BE2C (cell line): ENCODE results near the gene PCDH9.

Experiments used
- DNase-seq: peaks from one replicate; pipeline ENCODE4 v3.0.0-alpha.2; 2020
- H3K27me3 ChIP-seq: fragments of 250-450 bp; sonication (Bioruptor Pico); 2 replicates; pipeline ENCODE4 v1.5.1; 2020; ENCODE audit warnings: mild to moderate bottlenecking
- H3K36me3 ChIP-seq: fragments of 250-450 bp; sonication (Bioruptor Pico); 2 replicates; pipeline ENCODE4 v1.5.1; 2020; ENCODE audit warnings: mild to moderate bottlenecking
- H3K4me1 ChIP-seq: fragments of 250-450 bp; sonication (Bioruptor Pico); 2 replicates; pipeline ENCODE4 v1.5.1; 2020
- H3K4me3 ChIP-seq: 2 replicates; pipeline ENCODE4 v1.5.1; 2011; ENCODE audit warnings: low read depth, low read length
- H3K9me3 ChIP-seq: fragments of 250-450 bp; sonication (Bioruptor Pico); 2 replicates; pipeline ENCODE4 v1.5.1; 2020
- TF ChIP-seq, protein P1 (sequence below): IDR thresholded peaks from 2 replicates; pipeline ENCODE4 v1.5.1; 2012; ENCODE audit warnings: mild to moderate bottlenecking, low read depth, low read length

Gene PCDH9

DNA sequence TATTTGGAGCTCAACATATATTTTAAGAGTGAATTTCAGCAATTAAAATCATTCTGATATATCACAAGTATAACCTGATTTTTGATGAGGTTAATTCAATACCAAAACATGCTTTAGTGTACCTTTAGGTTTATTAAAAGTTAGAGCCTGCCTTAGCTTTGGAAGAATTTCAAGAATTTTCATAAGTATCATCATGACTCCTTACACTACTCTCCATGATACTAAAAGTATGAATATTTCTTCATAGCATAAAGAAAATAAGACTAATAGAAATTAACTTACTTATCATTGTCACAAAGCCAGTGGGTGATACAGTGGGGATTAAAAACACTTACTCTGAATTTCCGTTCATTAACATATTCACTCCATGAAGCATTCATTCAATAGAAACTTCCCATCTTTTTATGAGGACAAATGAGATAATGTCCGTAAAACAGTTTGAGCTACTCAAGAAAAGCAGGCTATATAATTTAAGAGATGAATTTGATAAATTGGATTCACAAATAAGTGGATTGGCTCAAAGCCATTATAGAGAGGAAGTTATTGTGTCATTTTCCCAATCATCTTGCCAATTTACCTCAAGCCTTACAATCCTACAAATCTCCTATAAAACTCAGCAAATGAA is 214.0 kb downstream of the PCDH9 start:
- Histone ChIP-seq H3K36me3 (no peaks in the 10 kb centered on the region), H3K27me3 (no peaks in the 10 kb centered on the region), H3K9me3 (no peaks in the 10 kb centered on the region; the same call in 1 of the 2 replicates), H3K4me1 (peaks cover 12% of the 10 kb centered on the region), H3K4me3 (no peak overlapping the region)
- DNase-seq = no peak
- TF ChIP-seq, protein P1, sequence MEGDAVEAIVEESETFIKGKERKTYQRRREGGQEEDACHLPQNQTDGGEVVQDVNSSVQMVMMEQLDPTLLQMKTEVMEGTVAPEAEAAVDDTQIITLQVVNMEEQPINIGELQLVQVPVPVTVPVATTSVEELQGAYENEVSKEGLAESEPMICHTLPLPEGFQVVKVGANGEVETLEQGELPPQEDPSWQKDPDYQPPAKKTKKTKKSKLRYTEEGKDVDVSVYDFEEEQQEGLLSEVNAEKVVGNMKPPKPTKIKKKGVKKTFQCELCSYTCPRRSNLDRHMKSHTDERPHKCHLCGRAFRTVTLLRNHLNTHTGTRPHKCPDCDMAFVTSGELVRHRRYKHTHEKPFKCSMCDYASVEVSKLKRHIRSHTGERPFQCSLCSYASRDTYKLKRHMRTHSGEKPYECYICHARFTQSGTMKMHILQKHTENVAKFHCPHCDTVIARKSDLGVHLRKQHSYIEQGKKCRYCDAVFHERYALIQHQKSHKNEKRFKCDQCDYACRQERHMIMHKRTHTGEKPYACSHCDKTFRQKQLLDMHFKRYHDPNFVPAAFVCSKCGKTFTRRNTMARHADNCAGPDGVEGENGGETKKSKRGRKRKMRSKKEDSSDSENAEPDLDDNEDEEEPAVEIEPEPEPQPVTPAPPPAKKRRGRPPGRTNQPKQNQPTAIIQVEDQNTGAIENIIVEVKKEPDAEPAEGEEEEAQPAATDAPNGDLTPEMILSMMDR = no peak

DNA sequence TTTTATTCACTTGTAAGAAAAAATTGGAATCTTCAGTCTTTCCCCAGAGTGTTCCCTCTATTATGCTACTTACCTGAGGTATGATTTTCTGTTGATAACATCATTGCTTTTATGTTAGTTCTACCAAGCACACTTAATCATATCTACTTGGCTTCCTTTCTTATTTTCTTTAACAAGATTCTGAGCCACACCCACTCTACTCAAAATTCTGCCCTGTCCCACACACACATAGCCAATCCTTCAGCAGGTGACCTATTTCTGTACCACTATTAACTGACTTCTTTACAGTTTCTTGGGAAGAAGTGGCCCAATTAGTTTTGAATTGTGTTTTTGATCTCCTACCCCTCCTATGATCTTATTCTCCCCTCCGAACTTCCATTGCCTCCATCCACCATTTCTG is 215.7 kb downstream of the PCDH9 start:
- TF ChIP-seq, protein P1 = no peak
- no peaks in the 10 kb centered on the region for H3K27me3 ChIP-seq

DNA sequence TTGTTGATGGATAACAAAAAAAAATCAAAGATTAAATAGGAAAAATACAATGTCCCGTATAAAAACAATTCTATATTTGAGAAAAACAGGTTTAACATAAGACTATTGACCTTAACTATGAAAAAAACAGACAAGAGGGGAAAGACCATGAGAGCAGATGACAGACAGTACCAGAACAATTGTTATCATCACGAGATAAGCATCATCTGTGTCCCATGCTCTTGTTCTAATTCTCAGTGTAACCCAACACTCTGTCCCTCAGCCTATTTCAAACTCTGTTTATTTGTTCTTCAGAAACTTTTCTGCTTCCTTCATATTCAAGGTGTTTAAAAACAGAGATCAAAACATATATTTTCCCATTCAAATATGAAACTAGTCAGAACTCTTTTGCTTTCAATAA is 216.4 kb downstream of the PCDH9 start:
- no peaks in the 10 kb centered on the region; the same call in 1 of the 2 replicates for H3K9me3 ChIP-seq
- H3K4me1 ChIP-seq = peaks cover 17% of the 10 kb centered on the region
- no peak overlapping the region for H3K4me3 ChIP-seq
- no peaks in the 10 kb centered on the region for H3K36me3 ChIP-seq
- DNase-seq = no peak
- TF ChIP-seq, protein P1 = no peak
- H3K27me3 ChIP-seq = no peaks in the 10 kb centered on the region

More for the DNA sequence above, 215.7 kb downstream of the PCDH9 start:
- Histone ChIP-seq H3K4me1 (peaks cover 17% of the 10 kb centered on the region), H3K9me3 (no peaks in the 10 kb centered on the region; the same call in 1 of the 2 replicates), H3K36me3 (no peaks in the 10 kb centered on the region), H3K4me3 (no peak overlapping the region)
- no peak for DNase-seq

- DNase-seq = no peak
- Histone ChIP-seq H3K4me3 (no peak overlapping the region), H3K36me3 (no peaks in the 10 kb centered on the region), H3K27me3 (no peaks in the 10 kb centered on the region), H3K4me1 (peaks cover 15% of the 10 kb centered on the region), H3K9me3 (no peaks in the 10 kb centered on the region)
- TF ChIP-seq, protein P1 = no peak
These were observed 222.0 kb downstream of the PCDH9 start for GRCh38 chr13:67008075-67008668.

DNA sequence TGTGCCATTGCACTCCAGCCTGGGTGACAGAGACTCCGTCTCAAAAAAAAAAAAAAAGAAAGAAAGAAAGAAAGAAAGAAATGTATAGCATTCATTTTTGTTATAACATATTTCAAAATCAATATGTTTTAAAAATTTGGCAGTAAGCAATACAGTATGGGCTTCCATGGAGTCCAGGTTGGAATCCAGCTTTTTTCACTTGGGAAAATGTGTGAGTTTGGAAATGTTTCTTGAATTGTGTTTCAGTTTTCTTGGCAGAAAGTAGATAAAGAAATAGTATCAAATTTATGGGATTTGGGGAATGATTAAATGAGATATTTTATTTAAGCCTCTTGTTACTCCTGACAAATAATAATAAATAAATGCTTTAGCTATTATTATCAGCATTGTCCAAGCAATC is 225.6 kb downstream of the PCDH9 start:
- no peak for DNase-seq
- no peaks in the 10 kb centered on the region for H3K36me3 ChIP-seq
- TF ChIP-seq, protein P1 = no peak

DNA sequence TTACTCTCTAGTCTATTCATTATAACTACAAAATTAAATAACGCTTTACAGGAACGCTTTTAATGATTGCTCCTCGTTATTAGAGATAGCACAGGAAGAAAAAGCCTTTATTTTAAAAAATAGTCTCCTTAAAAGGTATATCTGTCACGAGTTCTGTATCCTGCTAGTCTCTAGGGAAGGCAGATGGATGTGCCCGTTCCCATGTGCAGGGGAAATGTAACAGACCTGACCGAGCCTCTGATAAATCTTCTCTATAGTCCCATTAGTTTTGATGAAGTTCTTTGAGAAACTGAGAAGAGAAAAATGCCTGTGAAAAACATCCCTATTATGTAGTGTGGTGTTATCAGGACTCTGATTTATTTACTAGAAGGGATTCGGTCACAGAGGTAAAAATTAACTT is 226.4 kb downstream of the PCDH9 start:
- DNase-seq = peak; percentile 48
- Histone ChIP-seq H3K36me3 (no peaks in the 10 kb centered on the region), H3K4me1 (no peaks in the 10 kb centered on the region; the same call in 1 of the 2 replicates), H3K9me3 (no peaks in the 10 kb centered on the region), H3K27me3 (no peaks in the 10 kb centered on the region), H3K4me3 (peak overlapping the region; percentile 17)
- TF ChIP-seq, protein P1 = no peak

More for the DNA sequence above, 225.6 kb downstream of the PCDH9 start:
- Histone ChIP-seq H3K4me3 (no peak overlapping the region), H3K27me3 (no peaks in the 10 kb centered on the region), H3K9me3 (no peaks in the 10 kb centered on the region), H3K4me1 (no peaks in the 10 kb centered on the region; the same call in 1 of the 2 replicates)
